HFFc6 (cell line): ENCODE measurements around the gene VWA1. TPM values are rescaled to one million over a fixed set of nuclear protein-coding genes. Genes with fewer than 3 reads are reported as not detected.

Experiments
- DNase-seq: peaks from one replicate; pipeline ENCODE4 v3.0.0-alpha.2; 2018
- H3K27ac Mint-ChIP-seq: 2 replicates; pipeline ENCODE4 v1.8.0; 2020; ENCODE audit warnings: mild to moderate bottlenecking, mixed read lengths
- H3K27me3 Mint-ChIP-seq: 2 replicates; pipeline ENCODE4 v1.8.0; 2021; ENCODE audit warnings: mild to moderate bottlenecking, moderate library complexity, mixed read lengths; ENCODE audit not compliant: insufficient read depth
- H3K36me3 Mint-ChIP-seq: 2 replicates; pipeline ENCODE4 v1.8.0; 2021; ENCODE audit warnings: low read depth, mixed read lengths
- H3K4me1 Mint-ChIP-seq: 2 replicates; pipeline ENCODE4 v1.8.0; 2020; ENCODE audit warnings: low read depth, mixed read lengths
- H3K4me3 Mint-ChIP-seq: 2 replicates; pipeline ENCODE4 v1.8.0; 2020; ENCODE audit warnings: mild to moderate bottlenecking, moderate library complexity, mixed read lengths
- H3K9me3 Mint-ChIP-seq: 2 replicates; pipeline ENCODE4 v1.8.0; 2020; ENCODE audit warnings: mild to moderate bottlenecking, mixed read lengths
- CTCF ChIP-seq: fragments of 200-600 bp; sonication (generic); IDR thresholded peaks from 2 replicates; pipeline ENCODE4 v1.5.0; 2021; ENCODE audit warnings: antibody characterized with exemption, mild to moderate bottlenecking
- total RNA-seq, 6 experiments: library from RNA; stranded (reverse); fragmentation: NEBNext Ultra II Directional; extraction: Animal tissue kit (Norgen Biotek cat#: 25700); gene quantifications; 2 replicates in 1 of 6; 3 replicates in 5 of 6; pipeline ENCODE4 v1.2.3, GENCODE V29; 2021

The VWA1 gene
- total RNA-seq, 6 experiments from 2014 or later = 0.12 to 0.33 (median 0.24) TPM; not detected in 1

- peaks cover 5% of the 10 kb centered on the region for H3K9me3 Mint-ChIP-seq
- H3K4me1 Mint-ChIP-seq = peaks cover 16% of the 10 kb centered on the region
- H3K36me3 Mint-ChIP-seq = no peaks in the 10 kb centered on the region
- DNase-seq = no peak
- H3K27ac Mint-ChIP-seq = no peak overlapping the region
- TF ChIP-seq CTCF = no peak
- H3K4me3 Mint-ChIP-seq = no peak overlapping the region
- peaks cover 2% of the 10 kb centered on the region; the same call in 1 of the 2 replicates for H3K27me3 Mint-ChIP-seq
Measured at GRCh38 chr1:1424707-1425106, 10.8 kb upstream of the VWA1 start.

DNA sequence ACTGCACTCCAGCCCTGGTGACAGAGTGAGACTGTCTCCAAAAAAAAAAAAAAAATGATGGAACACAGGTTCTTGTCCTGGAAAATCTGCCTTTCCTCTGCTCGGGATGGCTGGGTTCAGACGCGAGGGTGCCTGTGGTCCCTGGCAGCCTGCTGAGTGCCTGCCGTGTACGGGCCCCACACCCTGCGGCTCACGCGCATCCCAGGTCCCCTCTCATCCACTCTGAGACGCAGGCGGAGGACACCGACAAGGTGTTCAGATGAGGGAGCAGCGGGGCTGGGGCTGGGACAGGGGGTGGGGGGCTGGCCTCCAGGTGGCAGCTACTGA lies 10.1 kb upstream of the VWA1 start:
- no peak for TF ChIP-seq CTCF
- peaks cover 22% of the 10 kb centered on the region for H3K4me1 Mint-ChIP-seq
- no peak overlapping the region for H3K27ac Mint-ChIP-seq
- H3K36me3 Mint-ChIP-seq = no peaks in the 10 kb centered on the region
- DNase-seq = no peak
- no peak overlapping the region for H3K4me3 Mint-ChIP-seq
- peaks cover 5% of the 10 kb centered on the region for H3K9me3 Mint-ChIP-seq
- peaks cover 2% of the 10 kb centered on the region; the same call in 1 of the 2 replicates for H3K27me3 Mint-ChIP-seq

- no peaks in the 10 kb centered on the region for H3K36me3 Mint-ChIP-seq
- TF ChIP-seq CTCF = no peak
- H3K4me3 Mint-ChIP-seq = no peak overlapping the region
Measured at GRCh38 chr1:1425753-1426495, 9.6 kb upstream of the VWA1 start.

DNA sequence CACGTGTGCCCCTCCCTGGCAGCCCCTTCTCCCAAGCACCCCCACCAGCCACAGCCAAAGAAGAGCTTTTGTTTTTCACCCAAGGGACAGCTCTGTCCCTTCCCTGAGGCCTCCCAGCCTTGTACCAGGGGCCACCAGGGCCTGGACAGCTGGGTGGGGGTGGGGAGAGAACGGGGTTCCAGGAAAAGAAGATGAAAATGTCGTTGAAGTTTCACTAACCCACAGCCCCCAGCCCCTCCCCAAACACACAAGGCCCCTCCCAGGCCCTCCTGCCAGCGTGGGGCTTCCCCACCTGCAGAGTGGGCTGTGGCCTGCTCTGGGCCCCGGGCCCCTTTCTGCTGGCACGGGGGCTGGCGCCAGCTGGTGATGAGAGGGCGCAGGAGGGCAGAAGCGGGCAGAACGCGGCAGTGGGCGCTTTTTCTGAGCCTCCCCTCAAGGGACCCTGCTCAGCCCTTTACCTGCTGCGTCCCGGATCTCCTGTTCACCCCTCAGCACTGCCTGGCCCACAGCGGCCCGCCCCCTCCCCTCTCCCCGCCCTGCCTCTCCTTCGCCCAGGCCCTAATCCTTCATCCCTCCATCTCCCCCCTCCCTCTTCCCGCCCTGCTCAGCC lies 8.9 kb upstream of the VWA1 start:
- H3K9me3 Mint-ChIP-seq = peaks cover 5% of the 10 kb centered on the region
- H3K4me1 Mint-ChIP-seq = peaks cover 22% of the 10 kb centered on the region
- H3K36me3 Mint-ChIP-seq = no peaks in the 10 kb centered on the region
- no peak overlapping the region for H3K4me3 Mint-ChIP-seq
- TF ChIP-seq CTCF = no peak
- no peak for DNase-seq
- H3K27me3 Mint-ChIP-seq = peaks cover 2% of the 10 kb centered on the region; the same call in 1 of the 2 replicates
- H3K27ac Mint-ChIP-seq = no peak overlapping the region

More at GRCh38 chr1:1425753-1426495, 9.6 kb upstream of the VWA1 start:
- DNase-seq = no peak
- peaks cover 2% of the 10 kb centered on the region; the same call in 1 of the 2 replicates for H3K27me3 Mint-ChIP-seq
- no peak overlapping the region for H3K27ac Mint-ChIP-seq
- H3K4me1 Mint-ChIP-seq = peaks cover 22% of the 10 kb centered on the region
- H3K9me3 Mint-ChIP-seq = peaks cover 5% of the 10 kb centered on the region

DNA sequence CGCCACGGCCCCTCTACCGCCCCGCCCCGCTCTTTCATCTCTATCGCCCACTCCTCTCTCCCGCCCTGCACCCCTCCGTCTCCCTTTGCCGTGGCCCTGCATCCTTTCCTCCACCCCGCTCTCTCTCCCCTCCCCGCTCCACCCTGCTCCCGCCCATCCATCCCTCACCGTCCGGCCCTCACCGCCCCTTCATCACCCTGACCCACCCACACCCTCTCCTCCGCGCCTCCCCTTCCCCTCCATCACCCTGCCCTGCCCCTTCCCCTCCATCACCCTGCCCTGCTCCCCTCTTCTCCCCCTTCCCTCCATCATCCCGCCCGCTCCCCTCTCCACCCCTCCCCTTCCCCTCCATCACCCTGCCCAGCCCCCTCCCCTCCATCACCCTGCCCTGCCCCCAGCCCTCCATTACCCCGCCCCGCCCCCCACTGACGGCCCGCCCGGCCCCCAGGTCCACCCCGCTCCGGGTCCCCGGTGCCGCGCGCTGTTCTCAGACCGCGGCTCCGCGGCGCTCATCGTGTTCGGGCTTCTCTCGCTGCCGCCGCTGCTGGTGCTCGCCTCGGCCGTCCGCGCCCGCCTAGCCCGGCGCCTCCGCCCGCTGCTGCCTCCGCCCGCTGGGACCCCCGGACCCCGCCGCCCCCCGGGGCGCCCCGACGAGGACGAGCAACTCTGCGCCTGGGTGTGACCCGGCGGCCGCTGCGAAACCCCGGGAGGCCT lies 8.2 kb upstream of the VWA1 start:
- Mint-ChIP-seq H3K27ac (no peak overlapping the region), H3K27me3 (peaks cover 2% of the 10 kb centered on the region; the same call in 1 of the 2 replicates)
- TF ChIP-seq CTCF = no peak

More for the DNA sequence above, 8.2 kb upstream of the VWA1 start:
- DNase-seq = no peak
- Mint-ChIP-seq H3K4me1 (peaks cover 19% of the 10 kb centered on the region), H3K4me3 (no peak overlapping the region), H3K36me3 (no peaks in the 10 kb centered on the region), H3K9me3 (peaks cover 5% of the 10 kb centered on the region)
